Subcutaneous adipose tissue (tissue), 4 donors: ENCODE data around the gene DCAF4L1. TPM values are rescaled to one million over a fixed set of nuclear protein-coding genes. Genes with fewer than 3 reads are reported as not detected.

Source experiments
- total RNA-seq, 4 donors: library from RNA; depleted of rRNA; stranded (reverse); fragments of >200 nt; gene quantifications; one replicate each; pipeline ENCODE4 v1.1.0, GENCODE V29; 2016
- TF ChIP-seq, protein P1 (sequence below): fragments of 450-650 bp; IDR thresholded peaks from one replicate; pipeline ENCODE4 v1.5.1; 2016; ENCODE audit warnings: low read depth, mild to moderate bottlenecking, control low read depth, antibody characterized with exemption, moderate library complexity

Gene DCAF4L1
- total RNA-seq, 4 donors from 2014 or later: 0.22 to 0.85 (median 0.62) TPM

DNA sequence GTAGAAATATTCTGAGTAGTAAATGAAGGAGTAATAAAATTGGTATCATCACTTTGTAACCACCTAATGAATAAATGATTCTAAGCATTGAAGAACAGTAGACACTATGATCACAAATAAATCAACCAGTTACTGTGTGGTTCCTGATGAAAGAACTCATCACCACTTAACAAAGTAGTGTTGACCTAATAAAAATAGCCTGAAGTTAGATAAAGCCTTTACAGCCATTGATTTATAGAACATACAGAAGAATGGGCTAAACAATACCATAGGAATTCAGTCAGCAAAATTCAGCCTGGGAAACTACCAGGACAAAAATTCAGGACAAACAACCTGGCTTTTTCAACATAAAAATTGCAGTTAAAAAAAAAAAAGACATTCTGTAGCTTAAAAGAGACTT is 17.8 kb downstream of the DCAF4L1 start:
- TF ChIP-seq, protein P1, sequence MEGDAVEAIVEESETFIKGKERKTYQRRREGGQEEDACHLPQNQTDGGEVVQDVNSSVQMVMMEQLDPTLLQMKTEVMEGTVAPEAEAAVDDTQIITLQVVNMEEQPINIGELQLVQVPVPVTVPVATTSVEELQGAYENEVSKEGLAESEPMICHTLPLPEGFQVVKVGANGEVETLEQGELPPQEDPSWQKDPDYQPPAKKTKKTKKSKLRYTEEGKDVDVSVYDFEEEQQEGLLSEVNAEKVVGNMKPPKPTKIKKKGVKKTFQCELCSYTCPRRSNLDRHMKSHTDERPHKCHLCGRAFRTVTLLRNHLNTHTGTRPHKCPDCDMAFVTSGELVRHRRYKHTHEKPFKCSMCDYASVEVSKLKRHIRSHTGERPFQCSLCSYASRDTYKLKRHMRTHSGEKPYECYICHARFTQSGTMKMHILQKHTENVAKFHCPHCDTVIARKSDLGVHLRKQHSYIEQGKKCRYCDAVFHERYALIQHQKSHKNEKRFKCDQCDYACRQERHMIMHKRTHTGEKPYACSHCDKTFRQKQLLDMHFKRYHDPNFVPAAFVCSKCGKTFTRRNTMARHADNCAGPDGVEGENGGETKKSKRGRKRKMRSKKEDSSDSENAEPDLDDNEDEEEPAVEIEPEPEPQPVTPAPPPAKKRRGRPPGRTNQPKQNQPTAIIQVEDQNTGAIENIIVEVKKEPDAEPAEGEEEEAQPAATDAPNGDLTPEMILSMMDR: no peak

DNA sequence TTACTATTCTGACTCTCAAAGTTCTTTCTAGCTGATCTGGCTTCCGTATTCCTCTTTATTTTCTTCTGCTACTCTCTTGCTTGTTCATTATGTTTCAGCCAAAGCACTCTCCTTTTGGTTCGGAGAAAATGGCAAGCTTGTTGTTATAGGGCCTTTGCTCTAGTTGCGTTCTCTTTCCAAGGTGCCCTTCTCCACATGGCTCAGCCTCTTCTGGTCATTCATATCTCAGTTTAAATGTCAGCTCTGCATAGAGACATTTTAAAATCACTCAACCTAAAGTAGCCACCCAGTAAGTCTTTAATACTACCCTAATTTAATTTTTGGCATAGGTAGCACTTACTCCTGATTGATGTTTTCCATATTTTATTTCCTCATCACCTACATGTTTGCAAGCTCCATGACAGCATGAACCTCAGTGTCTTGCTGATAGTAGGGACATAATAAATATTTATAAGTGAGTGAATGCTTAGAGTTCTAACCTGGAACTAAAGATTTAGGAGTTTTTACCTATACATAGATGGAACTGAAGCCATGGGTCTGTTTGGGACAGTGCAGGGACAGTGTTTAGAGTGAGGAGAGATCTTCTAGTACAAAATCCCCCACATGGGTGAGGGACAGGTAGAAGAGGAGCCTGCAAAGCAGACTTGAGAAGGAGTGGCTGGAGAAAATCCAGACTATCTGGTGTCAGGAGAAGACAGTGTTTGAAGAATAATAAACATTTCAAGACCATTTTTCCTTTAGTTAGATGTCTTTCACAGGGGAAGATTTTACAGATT is 26.6 kb downstream of the DCAF4L1 start:
- TF ChIP-seq, protein P1: no peak

DNA sequence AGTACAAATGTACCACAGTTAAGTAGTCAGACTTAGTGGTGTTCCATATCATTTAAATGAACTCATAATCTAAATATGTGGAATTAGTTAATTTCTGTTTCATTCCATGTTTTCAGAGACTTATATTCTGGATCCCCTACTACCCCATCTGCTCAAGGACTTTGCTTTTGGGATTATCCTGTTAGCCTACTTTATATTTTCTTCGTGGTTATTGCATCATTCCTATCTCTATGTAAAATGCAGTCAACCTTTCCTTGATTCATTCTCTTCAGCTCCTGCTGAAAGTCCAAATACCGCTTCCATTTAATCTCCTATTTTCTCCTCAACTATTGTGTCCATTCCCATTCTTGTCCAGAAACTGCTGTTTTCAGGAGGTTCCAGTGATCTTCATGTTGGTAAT is 33.9 kb downstream of the DCAF4L1 start:
- TF ChIP-seq, protein P1: no peak

DNA sequence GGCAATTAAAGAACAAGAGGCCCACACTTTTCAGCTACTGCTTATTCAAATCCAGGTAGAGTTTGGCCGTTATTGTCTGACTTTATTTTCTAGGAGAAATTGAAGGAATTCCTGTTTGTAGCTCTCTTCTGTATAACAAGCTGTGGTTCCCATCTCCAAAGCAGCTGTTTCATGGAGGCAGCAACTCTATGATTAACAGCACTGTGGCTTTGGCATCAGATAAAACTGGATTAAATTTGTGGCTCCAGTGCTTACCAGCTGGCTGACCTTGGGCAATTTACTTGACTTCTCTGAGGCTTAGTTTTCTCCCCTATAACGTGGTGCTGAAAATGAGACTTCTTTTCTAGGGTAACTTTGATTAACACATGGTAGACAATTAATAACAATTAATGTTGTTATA is 36.9 kb downstream of the DCAF4L1 start:
- TF ChIP-seq, protein P1: no peak

Other genes starting within 250 kb of the DCAF4L1 start
- gene PHOX2B, start 233.0 kb upstream of the DCAF4L1 start, total RNA-seq: not detected
- 10 to 100 TPM; 29.0 to 51.5 (median 39.3) TPM for gene TMEM33, start 46.3 kb upstream of the DCAF4L1 start, total RNA-seq
- 10 to 100 TPM; 34.3 to 44.5 (median 37.4) TPM for gene SLC30A9, start 8.8 kb downstream of the DCAF4L1 start, total RNA-seq
- under 1 TPM in 1 of 4 donors, not detected in 3; 0.38 TPM for gene BEND4, start 170.9 kb downstream of the DCAF4L1 start, total RNA-seq